Measurements from ENCODE around the gene GGACT.

Gene GGACT

DNA sequence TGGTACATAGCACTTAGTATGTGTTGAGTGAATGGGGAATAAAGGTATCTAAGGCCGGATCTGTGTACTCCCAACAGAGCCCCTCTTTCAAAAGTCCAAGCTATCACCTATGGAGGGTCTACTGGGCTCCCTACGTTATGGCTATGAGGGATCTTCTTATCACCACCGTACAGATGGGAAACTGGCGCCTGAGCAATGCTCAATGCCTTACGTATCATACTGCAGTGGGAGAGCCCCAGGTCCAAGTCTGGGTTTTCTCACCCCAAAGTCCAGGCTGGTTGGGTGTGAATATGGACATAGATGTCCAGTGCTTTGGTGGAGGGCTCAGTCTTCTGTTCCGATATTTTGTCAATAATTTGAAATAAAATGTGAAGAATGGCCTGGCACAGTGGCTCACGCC lies 13.1 kb upstream of the GGACT start:
- DNase-seq: no peak
- WGBS (ENCODE audit: insufficient coverage): 97% methylated on average over 7 of the region's 7 CpGs
- no peak overlapping the region for H3K4me3 ChIP-seq (ENCODE audit: control insufficient read depth in 1 of 7, extremely low read depth in 1 of 7, insufficient read depth in 4 of 7, low read depth in 2 of 7, low read length in 6 of 7)
- ChIA-PET CTCF (no interaction called here), POLR2A (no interaction called here)
- peaks cover 3 to 6% (median 4%) of the 10 kb centered on the region in 4 experiments for H3K36me3 ChIP-seq (ENCODE audit: control insufficient read depth in 4 of 4, insufficient read depth in 4 of 4, low read length in 3 of 4)
- H3K9me3 ChIP-seq (ENCODE audit: control extremely low read depth in 1 of 5, control insufficient read depth in 4 of 5, insufficient read depth in 2 of 5, low read depth in 1 of 5, low read length in 4 of 5): no peaks in the 10 kb centered on the region
- H3K4me1 ChIP-seq (ENCODE audit: control extremely low read depth in 1 of 4, control insufficient read depth in 4 of 4, insufficient read depth in 4 of 4, low read length in 3 of 4): peaks cover 0 to 20% (median 4%) of the 10 kb centered on the region in 4 experiments
- H3K27me3 ChIP-seq (replicated peaks in 2 of 5; ENCODE audit: control insufficient read depth in 4 of 5, insufficient read depth in 5 of 5, low read length in 4 of 5): no peaks in the 10 kb centered on the region
- H3K27ac ChIP-seq (ENCODE audit: insufficient read depth in 1 of 2, low read depth in 1 of 2, low read length in 2 of 2, poor library complexity in 1 of 2, severe bottlenecking in 2 of 2): no peak overlapping the region

DNA sequence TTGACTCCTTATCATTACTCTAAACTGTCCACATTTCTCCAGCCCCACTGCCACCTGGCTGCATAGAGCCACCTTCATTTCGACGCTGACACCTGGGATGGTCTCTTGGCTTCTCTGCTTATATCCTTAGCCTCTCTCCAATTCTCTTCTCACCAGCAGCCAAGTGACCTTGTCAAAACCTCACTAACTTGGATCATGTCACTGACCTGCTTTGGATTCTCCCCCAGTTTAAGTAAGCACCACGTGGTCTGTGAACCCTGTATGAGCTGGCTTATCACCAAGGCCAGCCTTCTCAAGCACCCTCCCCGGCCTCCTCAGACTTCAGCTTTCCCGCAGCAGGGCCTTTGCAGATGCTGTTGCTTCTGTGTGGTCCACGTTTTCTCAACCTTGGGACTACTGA lies 12.3 kb upstream of the GGACT start:
- ChIA-PET POLR2A (no interaction called here), CTCF (interaction anchor here (1.0 kb wide), 1 partner anchor 8 kb away, joined by 3 read pairs; no protein-coding TSS in a partner anchor)
- Histone ChIP-seq H3K4me3 (ENCODE audit: control insufficient read depth in 1 of 7, extremely low read depth in 1 of 7, insufficient read depth in 4 of 7, low read depth in 2 of 7, low read length in 6 of 7) (no peak overlapping the region), H3K27me3 (replicated peaks in 2 of 5; ENCODE audit: control insufficient read depth in 4 of 5, insufficient read depth in 5 of 5, low read length in 4 of 5) (no peaks in the 10 kb centered on the region), H3K27ac (ENCODE audit: insufficient read depth in 1 of 2, low read depth in 1 of 2, low read length in 2 of 2, poor library complexity in 1 of 2, severe bottlenecking in 2 of 2) (no peak overlapping the region), H3K9me3 (ENCODE audit: control extremely low read depth in 1 of 5, control insufficient read depth in 4 of 5, insufficient read depth in 2 of 5, low read depth in 1 of 5, low read length in 4 of 5) (peaks cover 0 to 2% (median 0%) of the 10 kb centered on the region in 5 experiments), H3K36me3 (ENCODE audit: control insufficient read depth in 4 of 4, insufficient read depth in 4 of 4, low read length in 3 of 4) (peaks cover 0 to 3% (median 1%) of the 10 kb centered on the region in 4 experiments), H3K4me1 (ENCODE audit: control extremely low read depth in 1 of 4, control insufficient read depth in 4 of 4, insufficient read depth in 4 of 4, low read length in 3 of 4) (peaks cover 0 to 12% (median 4%) of the 10 kb centered on the region in 4 experiments)
- WGBS (ENCODE audit: insufficient coverage): 92% methylated on average over 4 of the region's 6 CpGs
- no peak for DNase-seq

DNA sequence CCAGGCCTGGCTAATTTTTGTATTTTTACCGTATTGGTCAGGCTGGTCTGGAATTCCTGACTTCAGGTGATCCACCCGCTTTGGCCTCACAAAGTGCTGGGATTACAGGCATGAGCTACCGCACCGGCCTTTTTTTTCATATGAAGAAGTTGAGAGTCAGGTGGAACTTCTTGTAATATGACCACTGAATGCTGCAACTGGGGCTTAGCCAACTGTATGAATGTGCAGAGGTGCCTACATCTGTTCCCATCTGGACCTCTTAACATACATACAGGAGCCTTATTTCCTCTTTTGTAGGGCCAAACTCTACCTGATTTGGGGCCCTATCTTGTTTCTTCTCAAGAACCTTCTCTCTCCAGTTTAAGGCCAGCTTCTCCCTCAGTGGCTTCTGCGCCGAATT lies 11.9 kb upstream of the GGACT start:
- ChIA-PET CTCF (interaction anchor here (0.7 to 1.0 kb wide), 2 partner anchors 9 to 987 kb away, joined by 3 read pairs; no protein-coding TSS in a partner anchor), POLR2A (no interaction called here)
- Histone ChIP-seq H3K27ac (ENCODE audit: insufficient read depth in 1 of 2, low read depth in 1 of 2, low read length in 2 of 2, poor library complexity in 1 of 2, severe bottlenecking in 2 of 2) (no peak overlapping the region), H3K4me3 (ENCODE audit: control insufficient read depth in 1 of 7, extremely low read depth in 1 of 7, insufficient read depth in 4 of 7, low read depth in 2 of 7, low read length in 6 of 7) (no peak overlapping the region), H3K9me3 (ENCODE audit: control extremely low read depth in 1 of 5, control insufficient read depth in 4 of 5, insufficient read depth in 2 of 5, low read depth in 1 of 5, low read length in 4 of 5) (peaks cover 0 to 2% (median 0%) of the 10 kb centered on the region in 5 experiments), H3K4me1 (ENCODE audit: control extremely low read depth in 1 of 4, control insufficient read depth in 4 of 4, insufficient read depth in 4 of 4, low read length in 3 of 4) (peaks cover 0 to 7% (median 3%) of the 10 kb centered on the region in 4 experiments), H3K27me3 (replicated peaks in 2 of 5; ENCODE audit: control insufficient read depth in 4 of 5, insufficient read depth in 5 of 5, low read length in 4 of 5) (no peaks in the 10 kb centered on the region), H3K36me3 (ENCODE audit: control insufficient read depth in 4 of 4, insufficient read depth in 4 of 4, low read length in 3 of 4) (peaks cover 0 to 3% (median 1%) of the 10 kb centered on the region in 4 experiments)
- DNase-seq: no peak
- WGBS (ENCODE audit: insufficient coverage): 100% methylated on average over 4 of the region's 6 CpGs

DNA sequence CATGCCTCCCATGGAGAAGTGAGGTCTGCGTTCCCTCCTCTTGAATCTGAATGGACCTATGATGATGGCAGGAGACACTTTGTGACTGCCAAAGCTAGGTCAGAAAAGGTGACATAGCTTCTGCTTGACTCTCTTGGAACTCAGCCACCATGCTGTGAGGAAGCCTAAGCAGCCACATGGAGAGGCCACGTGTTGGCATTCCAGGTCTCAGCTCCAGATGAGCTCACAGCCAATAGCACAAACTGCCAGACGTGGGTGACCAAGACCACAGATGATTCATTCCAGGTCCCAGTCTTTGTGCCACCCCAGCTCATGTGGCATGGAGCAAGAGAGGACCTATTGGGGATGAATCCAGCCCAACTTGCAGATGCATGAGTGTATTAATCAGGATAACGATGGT lies 8.7 kb upstream of the GGACT start:
- no peak overlapping the region for H3K4me3 ChIP-seq (ENCODE audit: control insufficient read depth in 1 of 7, extremely low read depth in 1 of 7, insufficient read depth in 4 of 7, low read depth in 2 of 7, low read length in 6 of 7)
- H3K36me3 ChIP-seq (ENCODE audit: control insufficient read depth in 4 of 4, insufficient read depth in 4 of 4, low read length in 3 of 4): no peaks in the 10 kb centered on the region
- no peak for DNase-seq
- no peaks in the 10 kb centered on the region for H3K4me1 ChIP-seq (ENCODE audit: control extremely low read depth in 1 of 4, control insufficient read depth in 4 of 4, insufficient read depth in 4 of 4, low read length in 3 of 4)
- CTCF ChIA-PET: interaction anchor here (0.7 to 1.3 kb wide), 3 partner anchors 8 to 62 kb away, joined by 3 read pairs; no protein-coding TSS in a partner anchor
- 100% methylated on average over 4 of the region's 4 CpGs for WGBS (ENCODE audit: insufficient coverage)
- POLR2A ChIA-PET: no interaction called here
- no peaks in the 10 kb centered on the region for H3K27me3 ChIP-seq (replicated peaks in 2 of 5; ENCODE audit: control insufficient read depth in 4 of 5, insufficient read depth in 5 of 5, low read length in 4 of 5)
- H3K9me3 ChIP-seq (ENCODE audit: control extremely low read depth in 1 of 5, control insufficient read depth in 4 of 5, insufficient read depth in 2 of 5, low read depth in 1 of 5, low read length in 4 of 5): peaks cover 0 to 2% (median 0%) of the 10 kb centered on the region in 5 experiments
- H3K27ac ChIP-seq (ENCODE audit: insufficient read depth in 1 of 2, low read depth in 1 of 2, low read length in 2 of 2, poor library complexity in 1 of 2, severe bottlenecking in 2 of 2): no peak overlapping the region

DNA sequence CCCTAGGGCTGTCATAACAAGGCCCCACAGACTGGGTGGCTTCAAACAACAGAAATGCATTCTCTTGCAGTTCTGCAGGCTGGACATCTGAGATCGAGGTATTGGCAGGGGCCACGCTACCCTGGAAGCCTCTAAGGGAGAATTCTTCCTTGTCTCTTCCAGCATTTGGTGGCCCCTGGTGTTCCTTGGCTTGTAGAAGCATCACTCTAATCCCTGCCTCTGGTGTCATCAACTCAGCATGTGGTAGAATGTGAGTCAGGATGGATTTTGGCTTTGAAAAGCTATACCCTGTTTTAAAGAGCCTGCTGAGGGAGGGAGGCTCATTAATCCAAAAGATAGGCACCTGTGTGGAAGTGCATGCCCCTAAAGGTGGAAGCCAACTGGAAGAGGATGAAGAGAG lies 7.9 kb upstream of the GGACT start:
- ChIA-PET CTCF (interaction anchor here (0.7 to 1.1 kb wide), 3 partner anchors 11 to 63 kb away, joined by 3 read pairs; no protein-coding TSS in a partner anchor), POLR2A (no interaction called here)
- 90% methylated on average over 2 of the region's 2 CpGs for WGBS (ENCODE audit: insufficient coverage)

DNA sequence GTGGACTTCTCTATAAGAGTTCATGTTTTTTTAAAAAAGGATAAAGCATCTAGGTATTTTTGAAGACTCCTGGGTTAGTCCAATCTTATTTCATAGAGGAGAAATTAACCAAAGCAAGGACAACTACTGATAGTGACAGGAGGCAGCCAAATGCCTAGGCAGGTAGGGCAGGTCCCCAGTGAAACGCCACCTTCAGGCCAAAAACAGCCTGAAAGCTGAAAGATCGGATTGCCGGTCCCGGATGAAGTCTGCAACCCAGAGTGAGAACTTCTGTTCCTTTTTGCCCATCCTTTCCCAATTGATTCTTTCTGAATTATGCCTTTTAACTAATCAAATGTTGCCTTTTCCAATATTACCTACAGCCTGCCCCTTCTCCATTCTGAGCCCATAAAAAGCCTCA lies 6.1 kb upstream of the GGACT start:
- Histone ChIP-seq H3K27ac (ENCODE audit: insufficient read depth in 1 of 2, low read depth in 1 of 2, low read length in 2 of 2, poor library complexity in 1 of 2, severe bottlenecking in 2 of 2) (no peak overlapping the region), H3K36me3 (ENCODE audit: control insufficient read depth in 4 of 4, insufficient read depth in 4 of 4, low read length in 3 of 4) (no peaks in the 10 kb centered on the region), H3K27me3 (replicated peaks in 2 of 5; ENCODE audit: control insufficient read depth in 4 of 5, insufficient read depth in 5 of 5, low read length in 4 of 5) (no peaks in the 10 kb centered on the region), H3K4me1 (ENCODE audit: control extremely low read depth in 1 of 4, control insufficient read depth in 4 of 4, insufficient read depth in 4 of 4, low read length in 3 of 4) (no peaks in the 10 kb centered on the region), H3K9me3 (ENCODE audit: control extremely low read depth in 1 of 5, control insufficient read depth in 4 of 5, insufficient read depth in 2 of 5, low read depth in 1 of 5, low read length in 4 of 5) (peaks cover 0 to 2% (median 0%) of the 10 kb centered on the region in 5 experiments), H3K4me3 (ENCODE audit: control insufficient read depth in 1 of 7, extremely low read depth in 1 of 7, insufficient read depth in 4 of 7, low read depth in 2 of 7, low read length in 6 of 7) (no peak overlapping the region)
- ChIA-PET POLR2A (no interaction called here), CTCF (interaction anchor here (1.0 to 1.3 kb wide), 3 partner anchors 11 to 22 kb away, joined by 3 read pairs; no protein-coding TSS in a partner anchor)
- DNase-seq: no peak
- 77% methylated on average over 4 of the region's 4 CpGs for WGBS (ENCODE audit: insufficient coverage)

More for the DNA sequence above, 7.9 kb upstream of the GGACT start:
- DNase-seq: no peak
- no peaks in the 10 kb centered on the region for H3K4me1 ChIP-seq (ENCODE audit: control extremely low read depth in 1 of 4, control insufficient read depth in 4 of 4, insufficient read depth in 4 of 4, low read length in 3 of 4)
- H3K27ac ChIP-seq (ENCODE audit: insufficient read depth in 1 of 2, low read depth in 1 of 2, low read length in 2 of 2, poor library complexity in 1 of 2, severe bottlenecking in 2 of 2): no peak overlapping the region
- H3K9me3 ChIP-seq (ENCODE audit: control extremely low read depth in 1 of 5, control insufficient read depth in 4 of 5, insufficient read depth in 2 of 5, low read depth in 1 of 5, low read length in 4 of 5): peaks cover 0 to 2% (median 0%) of the 10 kb centered on the region in 5 experiments
- H3K4me3 ChIP-seq (ENCODE audit: control insufficient read depth in 1 of 7, extremely low read depth in 1 of 7, insufficient read depth in 4 of 7, low read depth in 2 of 7, low read length in 6 of 7): no peak overlapping the region
- H3K36me3 ChIP-seq (ENCODE audit: control insufficient read depth in 4 of 4, insufficient read depth in 4 of 4, low read length in 3 of 4): no peaks in the 10 kb centered on the region
- no peaks in the 10 kb centered on the region for H3K27me3 ChIP-seq (replicated peaks in 2 of 5; ENCODE audit: control insufficient read depth in 4 of 5, insufficient read depth in 5 of 5, low read length in 4 of 5)

DNA sequence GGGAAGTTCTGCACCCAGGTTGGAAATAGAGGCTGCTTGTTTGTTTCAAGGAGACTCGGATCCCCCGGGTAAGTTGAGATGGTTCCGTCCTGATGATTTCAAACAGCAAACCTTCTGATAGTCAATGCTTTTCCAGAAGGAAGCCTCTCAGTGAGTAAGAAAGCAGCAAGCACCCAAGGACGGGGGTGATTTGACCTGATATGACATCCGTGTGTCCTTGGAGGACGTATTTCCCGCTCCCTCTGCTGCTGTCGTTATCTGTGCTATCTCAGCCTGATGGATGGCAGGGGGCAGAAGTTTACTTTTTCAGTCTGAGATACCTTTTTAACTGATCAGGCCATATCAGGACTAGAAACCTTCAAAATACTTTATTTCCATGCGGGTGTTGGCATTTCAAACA lies 5.7 kb upstream of the GGACT start:
- H3K9me3 ChIP-seq (ENCODE audit: control extremely low read depth in 1 of 5, control insufficient read depth in 4 of 5, insufficient read depth in 2 of 5, low read depth in 1 of 5, low read length in 4 of 5): peaks cover 0 to 2% (median 0%) of the 10 kb centered on the region in 5 experiments
- 96% methylated on average over 8 of the region's 9 CpGs for WGBS (ENCODE audit: insufficient coverage)
- no peaks in the 10 kb centered on the region for H3K36me3 ChIP-seq (ENCODE audit: control insufficient read depth in 4 of 4, insufficient read depth in 4 of 4, low read length in 3 of 4)
- POLR2A ChIA-PET: no interaction called here
- DNase-seq: no peak
- no peaks in the 10 kb centered on the region for H3K27me3 ChIP-seq (replicated peaks in 2 of 5; ENCODE audit: control insufficient read depth in 4 of 5, insufficient read depth in 5 of 5, low read length in 4 of 5)
- H3K27ac ChIP-seq (ENCODE audit: insufficient read depth in 1 of 2, low read depth in 1 of 2, low read length in 2 of 2, poor library complexity in 1 of 2, severe bottlenecking in 2 of 2): no peak overlapping the region
- H3K4me1 ChIP-seq (ENCODE audit: control extremely low read depth in 1 of 4, control insufficient read depth in 4 of 4, insufficient read depth in 4 of 4, low read length in 3 of 4): no peaks in the 10 kb centered on the region
- no peak overlapping the region for H3K4me3 ChIP-seq (ENCODE audit: control insufficient read depth in 1 of 7, extremely low read depth in 1 of 7, insufficient read depth in 4 of 7, low read depth in 2 of 7, low read length in 6 of 7)
- CTCF ChIA-PET: no interaction called here
